Measurements from ENCODE around the gene MSRB1. TPM values are rescaled to one million over a fixed set of nuclear protein-coding genes. Genes with fewer than 3 reads are reported as not detected.
"Not testable (repeated sequence)": the region's sequence is repeated elsewhere in the genome, so short reads cannot be mapped to it uniquely, and the experiment has no call there.

Gene MSRB1
- polyA plus RNA-seq, 1 donor, result 38.8 TPM

- Histone ChIP-seq H3K27ac (ENCODE audit: low read length) (no peak overlapping the region), H3K27me3 (ENCODE audit: control insufficient read depth, insufficient read depth, low read length) (no peaks in the 10 kb centered on the region), H3K9me3 (ENCODE audit: control insufficient read depth, low read depth, low read length) (peaks cover 2% of the 10 kb centered on the region), H3K36me3 (ENCODE audit: control insufficient read depth, insufficient read depth, low read length) (no peaks in the 10 kb centered on the region), H3K4me1 (ENCODE audit: control insufficient read depth, insufficient read depth, low read length) (peaks cover 18% of the 10 kb centered on the region), H3K4me3 (ENCODE audit: low read length) (no peak overlapping the region)
- DNase-seq, result no peak
- no CpG with 5 or more reads among the region's 19 CpGs for WGBS (ENCODE audit: insufficient coverage, low lambda C conversion rate)
Measured at GRCh38 chr16:1945559-1946391, 2.8 kb upstream of the MSRB1 start.

GRCh38 chr16:1944612-1945199 is 1.7 kb upstream of the MSRB1 start:
- DNase-seq, result no peak
- Histone ChIP-seq H3K36me3 (ENCODE audit: control insufficient read depth, insufficient read depth, low read length) (peaks cover 4% of the 10 kb centered on the region), H3K9me3 (ENCODE audit: control insufficient read depth, low read depth, low read length) (peaks cover 2% of the 10 kb centered on the region), H3K27ac (ENCODE audit: low read length) (no peak overlapping the region), H3K4me3 (ENCODE audit: low read length) (no peak overlapping the region), H3K4me1 (ENCODE audit: control insufficient read depth, insufficient read depth, low read length) (peaks cover 28% of the 10 kb centered on the region), H3K27me3 (ENCODE audit: control insufficient read depth, insufficient read depth, low read length) (no peaks in the 10 kb centered on the region)
- no CpG with 5 or more reads among the region's 21 CpGs for WGBS (ENCODE audit: insufficient coverage, low lambda C conversion rate)

GRCh38 chr16:1942047-1942809 is 771 bp downstream of the MSRB1 start:
- Histone ChIP-seq H3K36me3 (ENCODE audit: control insufficient read depth, insufficient read depth, low read length) (peaks cover 17% of the 10 kb centered on the region), H3K27me3 (ENCODE audit: control insufficient read depth, insufficient read depth, low read length) (no peaks in the 10 kb centered on the region), H3K4me3 (ENCODE audit: low read length) (peak overlapping the region; percentile 96), H3K9me3 (ENCODE audit: control insufficient read depth, low read depth, low read length) (peaks cover 2% of the 10 kb centered on the region), H3K27ac (ENCODE audit: low read length) (peak overlapping the region; percentile 96), H3K4me1 (ENCODE audit: control insufficient read depth, insufficient read depth, low read length) (peaks cover 41% of the 10 kb centered on the region)
- DNase-seq, result peak in 1 of 2 donors; percentile 41
- no CpG with 5 or more reads among the region's 17 CpGs for WGBS (ENCODE audit: insufficient coverage, low lambda C conversion rate)

- peak overlapping the region; percentile 96 for H3K27ac ChIP-seq (ENCODE audit: low read length)
- peaks cover 19% of the 10 kb centered on the region for H3K36me3 ChIP-seq (ENCODE audit: control insufficient read depth, insufficient read depth, low read length)
- H3K27me3 ChIP-seq (ENCODE audit: control insufficient read depth, insufficient read depth, low read length), result no peaks in the 10 kb centered on the region
- no CpG with 5 or more reads among the region's 30 CpGs for WGBS (ENCODE audit: insufficient coverage, low lambda C conversion rate)
- DNase-seq, result no peak
- H3K4me1 ChIP-seq (ENCODE audit: control insufficient read depth, insufficient read depth, low read length), result peaks cover 41% of the 10 kb centered on the region
- peak overlapping the region; percentile 96 for H3K4me3 ChIP-seq (ENCODE audit: low read length)
- H3K9me3 ChIP-seq (ENCODE audit: control insufficient read depth, low read depth, low read length), result peaks cover 2% of the 10 kb centered on the region
Measured at GRCh38 chr16:1941162-1942046, 1.6 kb downstream of the MSRB1 start.

- peak; percentile 77 to 88 for DNase-seq
- Histone ChIP-seq H3K27ac (ENCODE audit: low read length) (peak overlapping the region; percentile 96), H3K4me1 (ENCODE audit: control insufficient read depth, insufficient read depth, low read length) (peaks cover 41% of the 10 kb centered on the region), H3K36me3 (ENCODE audit: control insufficient read depth, insufficient read depth, low read length) (peaks cover 19% of the 10 kb centered on the region), H3K9me3 (ENCODE audit: control insufficient read depth, low read depth, low read length) (peaks cover 2% of the 10 kb centered on the region), H3K4me3 (ENCODE audit: low read length) (peak overlapping the region; percentile 96), H3K27me3 (ENCODE audit: control insufficient read depth, insufficient read depth, low read length) (no peaks in the 10 kb centered on the region)
- WGBS (ENCODE audit: insufficient coverage, low lambda C conversion rate), result no CpG with 5 or more reads among the region's 23 CpGs
Measured at GRCh38 chr16:1940273-1941161, 2.5 kb downstream of the MSRB1 start.

- Histone ChIP-seq H3K4me1 (ENCODE audit: control insufficient read depth, insufficient read depth, low read length) (peaks cover 41% of the 10 kb centered on the region), H3K27ac (ENCODE audit: low read length) (peak overlapping the region; percentile 96), H3K36me3 (ENCODE audit: control insufficient read depth, insufficient read depth, low read length) (peaks cover 19% of the 10 kb centered on the region)
- H3K9me3 ChIP-seq (ENCODE audit: control insufficient read depth, low read depth, low read length); H3K27me3 ChIP-seq (ENCODE audit: control insufficient read depth, insufficient read depth, low read length); H3K4me3 ChIP-seq (ENCODE audit: low read length): not testable (repeated sequence)
- WGBS (ENCODE audit: insufficient coverage, low lambda C conversion rate), result no CpG with 5 or more reads among the region's 8 CpGs
- DNase-seq, result peak in 1 of 2 donors; percentile 65
Measured at GRCh38 chr16:1939833-1940232, 3.2 kb downstream of the MSRB1 start.

GRCh38 chr16:1938910-1939309 is 4.1 kb downstream of the MSRB1 start:
- Histone ChIP-seq H3K4me1 (ENCODE audit: control insufficient read depth, insufficient read depth, low read length) (peaks cover 41% of the 10 kb centered on the region), H3K27ac (ENCODE audit: low read length) (peak overlapping the region; percentile 96), H3K9me3 (ENCODE audit: control insufficient read depth, low read depth, low read length) (peaks cover 2% of the 10 kb centered on the region), H3K4me3 (ENCODE audit: low read length) (no peak overlapping the region), H3K36me3 (ENCODE audit: control insufficient read depth, insufficient read depth, low read length) (peaks cover 19% of the 10 kb centered on the region), H3K27me3 (ENCODE audit: control insufficient read depth, insufficient read depth, low read length) (no peaks in the 10 kb centered on the region)
- DNase-seq, result no peak
- 100% methylated on average over 2 of the region's 17 CpGs for WGBS (ENCODE audit: insufficient coverage, low lambda C conversion rate)

GRCh38 chr16:1938316-1938715 is 4.7 kb downstream of the MSRB1 start:
- peak overlapping the region; percentile 96 for H3K27ac ChIP-seq (ENCODE audit: low read length)
- H3K27me3 ChIP-seq (ENCODE audit: control insufficient read depth, insufficient read depth, low read length), result no peaks in the 10 kb centered on the region
- H3K4me3 ChIP-seq (ENCODE audit: low read length), result no peak overlapping the region
- no CpG with 5 or more reads among the region's 10 CpGs for WGBS (ENCODE audit: insufficient coverage, low lambda C conversion rate)
- peak; percentile 44 to 49 for DNase-seq
- H3K36me3 ChIP-seq (ENCODE audit: control insufficient read depth, insufficient read depth, low read length), result peaks cover 19% of the 10 kb centered on the region
- H3K9me3 ChIP-seq (ENCODE audit: control insufficient read depth, low read depth, low read length), result peaks cover 2% of the 10 kb centered on the region
- H3K4me1 ChIP-seq (ENCODE audit: control insufficient read depth, insufficient read depth, low read length), result peaks cover 41% of the 10 kb centered on the region

GRCh38 chr16:1936945-1937479 is 6.0 kb downstream of the MSRB1 start:
- Histone ChIP-seq H3K36me3 (ENCODE audit: control insufficient read depth, insufficient read depth, low read length) (peaks cover 19% of the 10 kb centered on the region), H3K9me3 (ENCODE audit: control insufficient read depth, low read depth, low read length) (no peaks in the 10 kb centered on the region), H3K27ac (ENCODE audit: low read length) (no peak overlapping the region), H3K4me1 (ENCODE audit: control insufficient read depth, insufficient read depth, low read length) (peaks cover 41% of the 10 kb centered on the region), H3K27me3 (ENCODE audit: control insufficient read depth, insufficient read depth, low read length) (no peaks in the 10 kb centered on the region), H3K4me3 (ENCODE audit: low read length) (no peak overlapping the region)
- 69% methylated on average over 3 of the region's 11 CpGs for WGBS (ENCODE audit: insufficient coverage, low lambda C conversion rate)
- DNase-seq, result no peak

Data from large intestine (tissue), 3 donors.